ENCODE data around the gene CGB3. TPM values are rescaled to one million over a fixed set of nuclear protein-coding genes. Genes with fewer than 3 reads are reported as not detected.

The CGB3 gene
- total and polyA plus RNA-seq, 10 of the 15 experiments (the other 5 are each of a cell fraction or from before 2014, with no cell fraction given) = not detected

GRCh38 chr19:49064029-49064629 lies 40.0 kb upstream of the CGB3 start:
- Histone ChIP-seq H3K27me3 (replicated peaks in 1 of 2; ENCODE audit: control insufficient read depth in 2 of 2, insufficient read depth in 2 of 2, low read length in 1 of 2) (peaks cover 2 to 3% of the 10 kb centered on the region in 2 experiments), H3K4me3 (no peak overlapping the region), H3K9ac (ENCODE audit: control insufficient read depth, insufficient read depth, low read length) (no peak overlapping the region), H3K4me2 (ENCODE audit: control insufficient read depth, insufficient read depth) (no peak overlapping the region), H3K27ac (ENCODE audit: control insufficient read depth, insufficient read depth) (no peak overlapping the region), H3K9me3 (replicated peaks; ENCODE audit: control insufficient read depth, insufficient read depth, low read length) (no peaks in the 10 kb centered on the region), H4K20me1 (ENCODE audit: control insufficient read depth, insufficient read depth) (no peaks in the 10 kb centered on the region), H2AFZ (ENCODE audit: control insufficient read depth, low read depth, low read length) (no peak overlapping the region), H3K4me1 (ENCODE audit: control insufficient read depth, insufficient read depth, low read length) (no peaks in the 10 kb centered on the region), H3K36me3 (ENCODE audit: control insufficient read depth in 2 of 2, insufficient read depth in 2 of 2, low read length in 1 of 2) (no peaks in the 10 kb centered on the region), H3K79me2 (ENCODE audit: control insufficient read depth, insufficient read depth, low read length) (no peaks in the 10 kb centered on the region)
- intact Hi-C loops (cut with micrococcal nuclease; ENCODE audit: unreplicated experiment) = no loop called here
- WGBS (ENCODE audit: insufficient coverage, insufficient replicate concordance, low lambda C conversion rate, missing lambda C conversion rate) = 30% methylated on average over 7 of the region's 10 CpGs
- in situ Hi-C loops (cut with MboI) = no loop called here
- CTCF ChIA-PET = interaction anchor here (1.0 kb wide), 1 partner anchor 66 kb away, joined by 3 read pairs; no protein-coding TSS in a partner anchor
- RAD21 ChIA-PET (ENCODE audit: unreplicated experiment) = no interaction called here
- DNase-seq (ENCODE audit: low read depth, low spot score) (no peak), FAIRE-seq (no peak), ATAC-seq (no peak; the same call in 2 of the 3 replicates)
- SMC1A ChIA-PET (ENCODE audit: uncharacterized antibody, unreplicated experiment) = no interaction called here
- TF ChIP-seq SIX5 (IDR thresholded peaks at IDR 0.05; ENCODE audit: low read depth, low read length, severe bottlenecking) = no peak
- no peak for TF ChIP-seq WRNIP1 (IDR thresholded peaks at IDR 0.05; ENCODE audit: borderline replicate concordance, low read depth, low read length)
- TF ChIP-seq RCOR1 (conservative IDR thresholded peaks at IDR 0.05; ENCODE audit: low read depth, low read length) = no peak
- no peak for TF ChIP-seq HDAC2 (IDR thresholded peaks at IDR 0.05)
- TF ChIP-seq E4F1 (IDR thresholded peaks at IDR 0.05; ENCODE audit: borderline replicate concordance, partially characterized antibody) = no peak
- TF ChIP-seq BCL11A (IDR thresholded peaks at IDR 0.05; ENCODE audit: low read depth, low read length) = no peak
- TF ChIP-seq, protein P1, sequence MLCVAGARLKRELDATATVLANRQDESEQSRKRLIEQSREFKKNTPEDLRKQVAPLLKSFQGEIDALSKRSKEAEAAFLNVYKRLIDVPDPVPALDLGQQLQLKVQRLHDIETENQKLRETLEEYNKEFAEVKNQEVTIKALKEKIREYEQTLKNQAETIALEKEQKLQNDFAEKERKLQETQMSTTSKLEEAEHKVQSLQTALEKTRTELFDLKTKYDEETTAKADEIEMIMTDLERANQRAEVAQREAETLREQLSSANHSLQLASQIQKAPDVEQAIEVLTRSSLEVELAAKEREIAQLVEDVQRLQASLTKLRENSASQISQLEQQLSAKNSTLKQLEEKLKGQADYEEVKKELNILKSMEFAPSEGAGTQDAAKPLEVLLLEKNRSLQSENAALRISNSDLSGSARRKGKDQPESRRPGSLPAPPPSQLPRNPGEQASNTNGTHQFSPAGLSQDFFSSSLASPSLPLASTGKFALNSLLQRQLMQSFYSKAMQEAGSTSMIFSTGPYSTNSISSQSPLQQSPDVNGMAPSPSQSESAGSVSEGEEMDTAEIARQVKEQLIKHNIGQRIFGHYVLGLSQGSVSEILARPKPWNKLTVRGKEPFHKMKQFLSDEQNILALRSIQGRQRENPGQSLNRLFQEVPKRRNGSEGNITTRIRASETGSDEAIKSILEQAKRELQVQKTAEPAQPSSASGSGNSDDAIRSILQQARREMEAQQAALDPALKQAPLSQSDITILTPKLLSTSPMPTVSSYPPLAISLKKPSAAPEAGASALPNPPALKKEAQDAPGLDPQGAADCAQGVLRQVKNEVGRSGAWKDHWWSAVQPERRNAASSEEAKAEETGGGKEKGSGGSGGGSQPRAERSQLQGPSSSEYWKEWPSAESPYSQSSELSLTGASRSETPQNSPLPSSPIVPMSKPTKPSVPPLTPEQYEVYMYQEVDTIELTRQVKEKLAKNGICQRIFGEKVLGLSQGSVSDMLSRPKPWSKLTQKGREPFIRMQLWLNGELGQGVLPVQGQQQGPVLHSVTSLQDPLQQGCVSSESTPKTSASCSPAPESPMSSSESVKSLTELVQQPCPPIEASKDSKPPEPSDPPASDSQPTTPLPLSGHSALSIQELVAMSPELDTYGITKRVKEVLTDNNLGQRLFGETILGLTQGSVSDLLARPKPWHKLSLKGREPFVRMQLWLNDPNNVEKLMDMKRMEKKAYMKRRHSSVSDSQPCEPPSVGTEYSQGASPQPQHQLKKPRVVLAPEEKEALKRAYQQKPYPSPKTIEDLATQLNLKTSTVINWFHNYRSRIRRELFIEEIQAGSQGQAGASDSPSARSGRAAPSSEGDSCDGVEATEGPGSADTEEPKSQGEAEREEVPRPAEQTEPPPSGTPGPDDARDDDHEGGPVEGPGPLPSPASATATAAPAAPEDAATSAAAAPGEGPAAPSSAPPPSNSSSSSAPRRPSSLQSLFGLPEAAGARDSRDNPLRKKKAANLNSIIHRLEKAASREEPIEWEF (IDR thresholded peaks at IDR 0.05; ENCODE audit: insufficient replicate concordance, low read depth, low read length) = no peak
- TF ChIP-seq CREB1 (IDR thresholded peaks at IDR 0.05; ENCODE audit: low read depth) = no peak
- no peak for TF ChIP-seq NFIC (IDR thresholded peaks at IDR 0.05; ENCODE audit: low read depth, low read length)
- POLR2A ChIA-PET = no interaction called here
- no TSS peak for BruUV-seq (replicated peaks)

Data from GM12878 (cell line).